ENCODE measurements around the gene MRC2.

Gene MRC2

DNA sequence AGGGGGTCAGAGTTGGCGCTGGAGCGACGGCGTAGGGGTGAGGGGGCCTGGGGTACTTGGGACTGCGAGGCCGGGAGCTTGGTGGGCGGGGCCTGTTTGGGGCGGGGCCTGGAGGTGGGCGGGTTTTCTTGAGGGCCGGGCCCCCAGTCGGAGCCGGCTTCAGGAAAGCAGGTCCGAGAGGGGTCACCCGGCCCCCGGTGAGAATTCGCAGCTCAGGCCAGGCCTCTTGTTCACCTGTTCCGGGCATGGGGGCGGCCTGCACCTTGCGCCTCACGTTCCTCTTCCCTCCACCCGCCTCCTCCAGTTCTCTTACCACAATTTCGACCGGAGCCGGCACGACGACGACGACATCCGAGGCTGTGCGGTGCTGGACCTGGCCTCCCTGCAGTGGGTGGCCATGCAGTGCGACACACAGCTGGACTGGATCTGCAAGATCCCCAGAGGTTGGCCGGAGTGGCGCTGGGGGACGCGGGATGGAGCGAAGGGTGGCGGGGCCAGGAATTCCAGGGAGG, 52.5 kb downstream of the MRC2 start:
- no peaks in the 10 kb centered on the region for H3K4me1 ChIP-seq
- H3K4me3 ChIP-seq (ENCODE audit: low read depth, low read length): no peak overlapping the region
- no peaks in the 10 kb centered on the region for H3K79me2 ChIP-seq
- H3K27me3 ChIP-seq (ENCODE audit: control insufficient read depth, insufficient read depth, low read length): no peaks in the 10 kb centered on the region
- H3K9ac ChIP-seq: no peak overlapping the region
- H3K27ac ChIP-seq: no peak overlapping the region
- no peaks in the 10 kb centered on the region for H3K36me3 ChIP-seq (ENCODE audit: control insufficient read depth, insufficient read depth, low read length)
- TF ChIP-seq, protein P1, sequence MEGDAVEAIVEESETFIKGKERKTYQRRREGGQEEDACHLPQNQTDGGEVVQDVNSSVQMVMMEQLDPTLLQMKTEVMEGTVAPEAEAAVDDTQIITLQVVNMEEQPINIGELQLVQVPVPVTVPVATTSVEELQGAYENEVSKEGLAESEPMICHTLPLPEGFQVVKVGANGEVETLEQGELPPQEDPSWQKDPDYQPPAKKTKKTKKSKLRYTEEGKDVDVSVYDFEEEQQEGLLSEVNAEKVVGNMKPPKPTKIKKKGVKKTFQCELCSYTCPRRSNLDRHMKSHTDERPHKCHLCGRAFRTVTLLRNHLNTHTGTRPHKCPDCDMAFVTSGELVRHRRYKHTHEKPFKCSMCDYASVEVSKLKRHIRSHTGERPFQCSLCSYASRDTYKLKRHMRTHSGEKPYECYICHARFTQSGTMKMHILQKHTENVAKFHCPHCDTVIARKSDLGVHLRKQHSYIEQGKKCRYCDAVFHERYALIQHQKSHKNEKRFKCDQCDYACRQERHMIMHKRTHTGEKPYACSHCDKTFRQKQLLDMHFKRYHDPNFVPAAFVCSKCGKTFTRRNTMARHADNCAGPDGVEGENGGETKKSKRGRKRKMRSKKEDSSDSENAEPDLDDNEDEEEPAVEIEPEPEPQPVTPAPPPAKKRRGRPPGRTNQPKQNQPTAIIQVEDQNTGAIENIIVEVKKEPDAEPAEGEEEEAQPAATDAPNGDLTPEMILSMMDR (IDR thresholded peaks at IDR 0.05): no peak
- no peak overlapping the region for H3K4me2 ChIP-seq (ENCODE audit: low read length)
- no peak overlapping the region for H2AFZ ChIP-seq
- no peaks in the 10 kb centered on the region for H3K9me3 ChIP-seq (ENCODE audit: control insufficient read depth, low read length)

DNA sequence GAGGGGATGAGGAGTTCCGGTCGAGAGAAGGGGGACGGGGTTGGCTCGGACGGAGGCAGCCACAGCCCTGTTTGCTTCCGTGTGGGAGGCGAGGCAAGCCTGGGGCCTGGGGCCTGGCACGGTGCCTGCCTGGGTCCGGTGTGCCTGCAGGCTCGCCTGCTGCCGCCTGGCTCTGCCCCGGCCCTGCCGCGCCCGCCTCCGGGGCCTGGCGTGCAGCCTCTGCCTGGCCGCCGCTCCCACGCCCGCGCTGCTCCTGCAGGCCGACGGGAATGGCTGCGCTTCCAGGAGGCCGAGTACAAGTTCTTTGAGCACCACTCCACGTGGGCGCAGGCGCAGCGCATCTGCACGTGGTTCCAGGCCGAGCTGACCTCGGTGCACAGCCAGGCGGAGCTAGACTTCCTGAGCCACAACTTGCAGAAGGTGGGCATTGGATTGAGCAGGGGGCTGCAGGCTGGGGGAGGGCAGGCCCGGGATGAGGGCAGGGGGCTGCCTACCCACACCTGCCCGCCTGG, 53.1 kb downstream of the MRC2 start:
- H3K4me2 ChIP-seq (ENCODE audit: low read length): no peak overlapping the region
- no peaks in the 10 kb centered on the region for H3K27me3 ChIP-seq (ENCODE audit: control insufficient read depth, insufficient read depth, low read length)
- no peaks in the 10 kb centered on the region for H3K9me3 ChIP-seq (ENCODE audit: control insufficient read depth, low read length)
- no peak overlapping the region for H3K9ac ChIP-seq
- H3K4me1 ChIP-seq: no peaks in the 10 kb centered on the region
- TF ChIP-seq, protein P1 (IDR thresholded peaks at IDR 0.05): no peak
- H3K27ac ChIP-seq: no peak overlapping the region
- no peaks in the 10 kb centered on the region for H3K36me3 ChIP-seq (ENCODE audit: control insufficient read depth, insufficient read depth, low read length)
- no peak overlapping the region for H3K4me3 ChIP-seq (ENCODE audit: low read depth, low read length)
- H2AFZ ChIP-seq: peak overlapping the region; percentile 50
- H3K79me2 ChIP-seq: no peaks in the 10 kb centered on the region

DNA sequence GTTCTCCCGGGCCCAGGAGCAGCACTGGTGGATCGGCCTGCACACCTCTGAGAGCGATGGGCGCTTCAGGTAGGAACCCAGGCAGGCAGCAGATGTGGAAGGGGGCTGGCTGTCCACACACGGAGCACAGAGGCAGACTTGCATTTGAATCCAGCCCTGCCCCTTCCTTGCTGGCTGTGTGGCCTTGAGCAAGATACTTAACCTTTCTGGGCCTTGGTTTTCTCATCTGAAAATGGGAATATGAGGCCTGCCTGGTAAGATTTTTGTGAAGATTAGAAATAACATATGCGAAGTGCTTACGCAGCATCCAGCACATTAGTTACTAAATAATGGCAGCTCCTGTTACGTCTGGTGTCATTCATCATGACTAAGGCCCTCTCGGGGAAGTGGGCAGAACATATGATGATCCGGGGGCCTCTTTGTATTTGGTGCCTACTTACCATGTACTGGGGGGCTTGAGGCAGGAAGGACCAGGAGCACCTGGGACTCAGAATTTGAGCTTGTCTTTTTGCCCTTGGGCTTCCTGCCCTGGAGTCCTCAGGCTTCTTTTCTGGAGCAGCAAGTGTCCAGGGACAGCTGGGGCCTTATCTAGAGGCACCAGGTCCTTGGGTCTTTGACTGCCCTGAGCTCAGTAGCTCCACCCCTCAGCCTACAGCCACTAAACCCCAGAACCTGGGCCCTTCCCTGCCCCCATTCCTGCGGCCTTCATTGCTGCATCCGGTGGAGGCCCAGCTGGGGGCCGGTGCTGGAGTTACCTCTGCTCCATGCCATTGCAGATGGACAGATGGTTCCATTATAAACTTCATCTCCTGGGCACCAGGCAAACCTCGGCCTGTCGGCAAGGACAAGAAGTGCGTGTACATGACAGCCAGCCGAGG, 53.8 kb downstream of the MRC2 start:
- Histone ChIP-seq H3K4me3 (ENCODE audit: low read depth, low read length) (no peak overlapping the region), H3K9me3 (ENCODE audit: control insufficient read depth, low read length) (no peaks in the 10 kb centered on the region), H3K4me2 (ENCODE audit: low read length) (no peak overlapping the region), H3K4me1 (no peaks in the 10 kb centered on the region), H3K79me2 (no peaks in the 10 kb centered on the region), H3K27ac (no peak overlapping the region), H3K36me3 (ENCODE audit: control insufficient read depth, insufficient read depth, low read length) (no peaks in the 10 kb centered on the region), H3K27me3 (ENCODE audit: control insufficient read depth, insufficient read depth, low read length) (no peaks in the 10 kb centered on the region), H2AFZ (peak overlapping the region; percentile 50), H3K9ac (no peak overlapping the region)
- TF ChIP-seq, protein P1 (IDR thresholded peaks at IDR 0.05): no peak

DNA sequence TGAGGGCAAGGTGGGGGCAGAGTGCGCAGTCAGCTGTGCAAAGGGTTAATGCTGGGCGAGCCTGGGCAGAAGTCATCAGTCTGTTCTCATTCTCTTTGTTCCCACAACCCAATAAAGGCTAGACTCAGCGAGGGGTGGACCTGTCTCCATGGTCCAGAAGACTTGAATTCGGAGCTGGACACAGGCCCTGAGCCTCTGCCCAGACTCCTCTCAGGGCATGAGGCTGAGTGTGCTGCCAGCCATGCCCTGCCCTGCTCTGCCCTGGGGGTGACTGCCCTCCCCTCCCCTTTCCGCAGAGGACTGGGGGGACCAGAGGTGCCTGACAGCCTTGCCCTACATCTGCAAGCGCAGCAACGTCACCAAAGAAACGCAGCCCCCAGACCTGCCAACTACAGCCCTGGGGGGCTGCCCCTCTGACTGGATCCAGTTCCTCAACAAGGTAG, 54.5 kb downstream of the MRC2 start:
- no peaks in the 10 kb centered on the region for H3K79me2 ChIP-seq
- no peak overlapping the region for H3K4me2 ChIP-seq (ENCODE audit: low read length)
- TF ChIP-seq, protein P1 (IDR thresholded peaks at IDR 0.05): no peak
- no peak overlapping the region for H3K4me3 ChIP-seq (ENCODE audit: low read depth, low read length)
- H2AFZ ChIP-seq: no peak overlapping the region
- no peaks in the 10 kb centered on the region for H3K4me1 ChIP-seq
- H3K36me3 ChIP-seq (ENCODE audit: control insufficient read depth, insufficient read depth, low read length): no peaks in the 10 kb centered on the region
- H3K27ac ChIP-seq: no peak overlapping the region
- no peaks in the 10 kb centered on the region for H3K9me3 ChIP-seq (ENCODE audit: control insufficient read depth, low read length)
- H3K9ac ChIP-seq: no peak overlapping the region
- H3K27me3 ChIP-seq (ENCODE audit: control insufficient read depth, insufficient read depth, low read length): no peaks in the 10 kb centered on the region
